ENCODE measurements around the gene SOX3. TPM values are rescaled to one million over a fixed set of nuclear protein-coding genes. Genes with fewer than 3 reads are reported as not detected.

SOX3 gene
- total RNA-seq (2014; rRNA removed) (not detected in 2 replicates), Bru-seq, nascent RNA (not detected), BruChase-seq, experiment 1, labeled RNA remaining after a 6-hour chase (not detected), BruChase-seq, experiment 2, labeled RNA remaining after a 2-hour chase (not detected)
- long read RNA-seq = 0 reads

GRCh38 chrX:140504371-140505324 lies at the start of gene SOX3:
SOX3 (minus strand) TSS chrX:140505069; CDS start chrX:140505060, 9 bp downstream.
- no peak within 1 kb of the TSS for H2AFZ ChIP-seq (ENCODE audit: low read length)
- H3K4me3 ChIP-seq (ENCODE audit: low read length) = no peak within 1 kb of the TSS
- TF ChIP-seq EZH2phosphoT487 (IDR thresholded peaks at IDR 0.05; ENCODE audit: borderline replicate concordance, low read length) (no peak), EZH2 (IDR thresholded peaks at IDR 0.05; ENCODE audit: low read length, unreplicated experiment) (no peak)
- TF ChIP-seq, protein P1, sequence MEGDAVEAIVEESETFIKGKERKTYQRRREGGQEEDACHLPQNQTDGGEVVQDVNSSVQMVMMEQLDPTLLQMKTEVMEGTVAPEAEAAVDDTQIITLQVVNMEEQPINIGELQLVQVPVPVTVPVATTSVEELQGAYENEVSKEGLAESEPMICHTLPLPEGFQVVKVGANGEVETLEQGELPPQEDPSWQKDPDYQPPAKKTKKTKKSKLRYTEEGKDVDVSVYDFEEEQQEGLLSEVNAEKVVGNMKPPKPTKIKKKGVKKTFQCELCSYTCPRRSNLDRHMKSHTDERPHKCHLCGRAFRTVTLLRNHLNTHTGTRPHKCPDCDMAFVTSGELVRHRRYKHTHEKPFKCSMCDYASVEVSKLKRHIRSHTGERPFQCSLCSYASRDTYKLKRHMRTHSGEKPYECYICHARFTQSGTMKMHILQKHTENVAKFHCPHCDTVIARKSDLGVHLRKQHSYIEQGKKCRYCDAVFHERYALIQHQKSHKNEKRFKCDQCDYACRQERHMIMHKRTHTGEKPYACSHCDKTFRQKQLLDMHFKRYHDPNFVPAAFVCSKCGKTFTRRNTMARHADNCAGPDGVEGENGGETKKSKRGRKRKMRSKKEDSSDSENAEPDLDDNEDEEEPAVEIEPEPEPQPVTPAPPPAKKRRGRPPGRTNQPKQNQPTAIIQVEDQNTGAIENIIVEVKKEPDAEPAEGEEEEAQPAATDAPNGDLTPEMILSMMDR (conservative IDR thresholded peaks at IDR 0.05; ENCODE audit: low read depth, low read length) = no peak
- DNase-seq (no peak), ATAC-seq (no peak)
- peaks cover 16% of the 10 kb centered on the region for H3K4me1 ChIP-seq (ENCODE audit: insufficient read depth, low read length)
- no peak within 1 kb of the TSS for H3K9ac ChIP-seq (ENCODE audit: low read length)
- POLR2A ChIA-PET (ENCODE audit: unreplicated experiment) = no interaction called here
- no peak within 1 kb of the TSS for H3K4me2 ChIP-seq (ENCODE audit: low read length)
- no peak within 1 kb of the TSS for H3K27ac ChIP-seq (ENCODE audit: low read length)
- no peaks in the 10 kb centered on the region for H3K36me3 ChIP-seq (ENCODE audit: low read depth, low read length)
- CTCF ChIA-PET = no interaction called here
- H3K9me2 ChIP-seq (replicated peaks; ENCODE audit: low read length) = no peaks in the 10 kb centered on the region
- peaks cover 88% of the 10 kb centered on the region for H3K27me3 ChIP-seq (ENCODE audit: low read length)
- no peaks in the 10 kb centered on the region for H3K9me3 ChIP-seq (ENCODE audit: low read length)
- H3K79me2 ChIP-seq (ENCODE audit: low read length) = no peaks in the 10 kb centered on the region
- intact Hi-C loops (cut with micrococcal nuclease) = loop anchor here (10.0 kb wide), 1 partner anchor 450 kb away; no protein-coding TSS in a partner anchor
- no peaks in the 10 kb centered on the region for H3F3A ChIP-seq (ENCODE audit: low read length, unreplicated experiment)
- H4K20me1 ChIP-seq (ENCODE audit: low read length) = no peaks in the 10 kb centered on the region
- BruUV-seq (replicated peaks) = no TSS peak

GRCh38 chrX:140548985-140549384 lies 44.1 kb upstream of the SOX3 start:
- H3K9ac ChIP-seq (ENCODE audit: low read length) = no peak overlapping the region
- H3K79me2 ChIP-seq (ENCODE audit: low read length) = no peaks in the 10 kb centered on the region
- TF ChIP-seq, protein P1 (conservative IDR thresholded peaks at IDR 0.05; ENCODE audit: low read depth, low read length) = no peak
- no peak for TF ChIP-seq EZH2phosphoT487 (IDR thresholded peaks at IDR 0.05; ENCODE audit: borderline replicate concordance, low read length)
- no peak for TF ChIP-seq EZH2 (IDR thresholded peaks at IDR 0.05; ENCODE audit: low read length, unreplicated experiment)
- H3K4me2 ChIP-seq (ENCODE audit: low read length) = no peak overlapping the region
- H2AFZ ChIP-seq (ENCODE audit: low read length) = no peak overlapping the region
- ATAC-seq (no peak), DNase-seq (no peak)
- no peaks in the 10 kb centered on the region for H3F3A ChIP-seq (ENCODE audit: low read length, unreplicated experiment)
- ChIA-PET CTCF (no interaction called here), POLR2A (ENCODE audit: unreplicated experiment) (no interaction called here)
- no peaks in the 10 kb centered on the region for H4K20me1 ChIP-seq (ENCODE audit: low read length)
- H3K27ac ChIP-seq (ENCODE audit: low read length) = no peak overlapping the region
- no peaks in the 10 kb centered on the region for H3K9me2 ChIP-seq (replicated peaks; ENCODE audit: low read length)
- no peak overlapping the region for H3K4me3 ChIP-seq (ENCODE audit: low read length)
- H3K36me3 ChIP-seq (ENCODE audit: low read depth, low read length) = no peaks in the 10 kb centered on the region
- H3K9me3 ChIP-seq (ENCODE audit: low read length) = no peaks in the 10 kb centered on the region
- H3K4me1 ChIP-seq (ENCODE audit: insufficient read depth, low read length) = no peaks in the 10 kb centered on the region
- intact Hi-C loops (cut with micrococcal nuclease) = no loop called here
- no TSS peak for BruUV-seq (replicated peaks)
- no peaks in the 10 kb centered on the region for H3K27me3 ChIP-seq (ENCODE audit: low read length)

DNA sequence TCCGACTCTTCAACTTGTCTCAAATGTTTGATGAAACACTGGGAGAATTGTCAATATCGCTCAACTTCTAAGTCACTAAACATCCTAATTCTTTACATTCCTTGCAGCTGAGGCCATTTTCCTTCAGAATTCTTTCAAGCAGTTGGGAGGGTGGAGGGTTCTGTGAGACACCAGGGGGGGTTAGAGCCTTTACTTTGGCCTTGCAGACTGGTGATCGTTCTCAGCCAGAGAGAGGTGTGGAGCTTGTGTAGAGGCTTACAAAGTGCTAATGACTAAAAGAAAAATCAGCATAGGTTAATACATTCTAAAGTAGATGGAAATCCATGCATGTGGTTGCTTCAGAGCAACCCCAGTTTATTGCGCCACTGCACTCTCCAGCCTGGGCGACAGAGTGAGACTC lies 21.3 kb upstream of the SOX3 start:
- no peak overlapping the region for H3K4me2 ChIP-seq (ENCODE audit: low read length)
- H4K20me1 ChIP-seq (ENCODE audit: low read length) = no peaks in the 10 kb centered on the region
- no peak overlapping the region for H2AFZ ChIP-seq (ENCODE audit: low read length)
- ChIA-PET POLR2A (ENCODE audit: unreplicated experiment) (no interaction called here), CTCF (no interaction called here)
- no peak for TF ChIP-seq EZH2phosphoT487 (IDR thresholded peaks at IDR 0.05; ENCODE audit: borderline replicate concordance, low read length)
- TF ChIP-seq EZH2 (IDR thresholded peaks at IDR 0.05; ENCODE audit: low read length, unreplicated experiment) = no peak
- TF ChIP-seq, protein P1 (conservative IDR thresholded peaks at IDR 0.05; ENCODE audit: low read depth, low read length) = no peak
- H3F3A ChIP-seq (ENCODE audit: low read length, unreplicated experiment) = no peaks in the 10 kb centered on the region
- no peak overlapping the region for H3K9ac ChIP-seq (ENCODE audit: low read length)
- intact Hi-C loops (cut with micrococcal nuclease) = no loop called here
- H3K27me3 ChIP-seq (ENCODE audit: low read length) = no peaks in the 10 kb centered on the region
- H3K27ac ChIP-seq (ENCODE audit: low read length) = no peak overlapping the region
- H3K4me1 ChIP-seq (ENCODE audit: insufficient read depth, low read length) = no peaks in the 10 kb centered on the region
- ATAC-seq (no peak), DNase-seq (no peak)
- no peaks in the 10 kb centered on the region for H3K9me2 ChIP-seq (replicated peaks; ENCODE audit: low read length)
- no peaks in the 10 kb centered on the region for H3K79me2 ChIP-seq (ENCODE audit: low read length)
- H3K9me3 ChIP-seq (ENCODE audit: low read length) = no peaks in the 10 kb centered on the region
- no peaks in the 10 kb centered on the region for H3K36me3 ChIP-seq (ENCODE audit: low read depth, low read length)
- H3K4me3 ChIP-seq (ENCODE audit: low read length) = no peak overlapping the region
- no TSS peak for BruUV-seq (replicated peaks)

Data from PC-3 (cell line).